WTC11 (cell line): ENCODE results near the gene PPP1R2.

Experiments
- MAX ChIP-seq: sonication (generic); formaldehyde crosslinking; IDR thresholded peaks from 2 replicates; pipeline ENCODE4 v1.8.0; 2022; ENCODE audit warnings: mild to moderate bottlenecking, missing genetic modification reagents
- NFYB ChIP-seq: sonication (generic); formaldehyde crosslinking; conservative IDR thresholded peaks from 2 replicates; pipeline ENCODE4 v1.8.0; 2022; ENCODE audit warnings: low read depth, missing genetic modification reagents

- TF ChIP-seq NFYB (CRISPR knock-in tag) (no peak), MAX (no peak)
These were observed 40.9 kb upstream of the PPP1R2 start, which contains the start of gene APOD for GRCh38 chr3:195583831-195584542.
